Fibroblast of skin of scalp (primary cell): ENCODE data around the gene CSF2. TPM values are rescaled to one million over a fixed set of nuclear protein-coding genes. Genes with fewer than 3 reads are reported as not detected.

ENCODE experiments used
- DNase-seq: peaks from one replicate; pipeline ENCODE4 v3.0.0-alpha.2; 2013
- polyA plus RNA-seq, 2 experiments: library from polyadenylated mRNA; unstranded; fragments of 120-200 nt; gene quantifications; one replicate each; pipeline ENCODE4 v1.2.1, GENCODE V29; 2013; ENCODE audit not compliant: insufficient read length in 2 of 2

CSF2 gene
- not detected for polyA plus RNA-seq (2013, experiment 1 of 2; ENCODE audit: insufficient read length)
- polyA plus RNA-seq (2013, experiment 2 of 2; ENCODE audit: insufficient read length), result not detected

DNA sequence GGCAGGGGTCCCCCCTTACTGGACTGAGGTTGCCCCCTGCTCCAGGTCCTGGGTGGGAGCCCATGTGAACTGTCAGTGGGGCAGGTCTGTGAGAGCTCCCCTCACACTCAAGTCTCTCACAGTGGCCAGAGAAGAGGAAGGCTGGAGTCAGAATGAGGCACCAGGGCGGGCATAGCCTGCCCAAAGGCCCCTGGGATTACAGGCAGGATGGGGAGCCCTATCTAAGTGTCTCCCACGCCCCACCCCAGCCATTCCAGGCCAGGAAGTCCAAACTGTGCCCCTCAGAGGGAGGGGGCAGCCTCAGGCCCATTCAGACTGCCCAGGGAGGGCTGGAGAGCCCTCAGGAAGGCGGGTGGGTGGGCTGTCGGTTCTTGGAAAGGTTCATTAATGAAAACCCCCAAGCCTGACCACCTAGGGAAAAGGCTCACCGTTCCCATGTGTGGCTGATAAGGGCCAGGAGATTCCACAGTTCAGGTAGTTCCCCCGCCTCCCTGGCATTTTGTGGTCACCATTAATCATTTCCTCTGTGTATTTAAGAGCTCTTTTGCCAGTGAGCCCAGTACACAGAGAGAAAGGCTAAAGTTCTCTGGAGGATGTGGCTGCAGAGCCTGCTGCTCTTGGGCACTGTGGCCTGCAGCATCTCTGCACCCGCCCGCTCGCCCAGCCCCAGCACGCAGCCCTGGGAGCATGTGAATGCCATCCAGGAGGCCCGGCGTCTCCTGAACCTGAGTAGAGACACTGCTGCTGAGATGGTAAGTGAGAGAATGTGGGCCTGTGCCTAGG is at the start of gene CSF2:
CSF2 (plus strand) TSS at position 559 of the 783 bp plus-strand sequence; CDS start at position 594, 35 bp downstream.
- no peak for DNase-seq

DNA sequence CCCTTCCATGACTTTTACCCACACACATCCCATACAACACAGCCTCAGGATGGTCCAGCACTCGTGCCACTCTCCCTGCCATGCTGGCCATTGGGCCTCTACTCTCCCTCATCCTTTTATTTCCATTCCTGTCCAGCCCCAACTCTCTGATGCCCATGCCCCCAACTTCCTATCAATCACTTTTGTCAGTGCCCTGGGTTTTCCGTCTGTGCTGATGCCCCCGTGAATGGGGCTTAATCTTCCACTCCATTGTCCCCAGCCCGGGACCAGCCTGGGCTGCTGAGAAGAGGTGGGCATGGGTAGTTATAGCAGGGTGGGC is 49.5 kb upstream of the CSF2 start:
- DNase-seq, result no peak

DNA sequence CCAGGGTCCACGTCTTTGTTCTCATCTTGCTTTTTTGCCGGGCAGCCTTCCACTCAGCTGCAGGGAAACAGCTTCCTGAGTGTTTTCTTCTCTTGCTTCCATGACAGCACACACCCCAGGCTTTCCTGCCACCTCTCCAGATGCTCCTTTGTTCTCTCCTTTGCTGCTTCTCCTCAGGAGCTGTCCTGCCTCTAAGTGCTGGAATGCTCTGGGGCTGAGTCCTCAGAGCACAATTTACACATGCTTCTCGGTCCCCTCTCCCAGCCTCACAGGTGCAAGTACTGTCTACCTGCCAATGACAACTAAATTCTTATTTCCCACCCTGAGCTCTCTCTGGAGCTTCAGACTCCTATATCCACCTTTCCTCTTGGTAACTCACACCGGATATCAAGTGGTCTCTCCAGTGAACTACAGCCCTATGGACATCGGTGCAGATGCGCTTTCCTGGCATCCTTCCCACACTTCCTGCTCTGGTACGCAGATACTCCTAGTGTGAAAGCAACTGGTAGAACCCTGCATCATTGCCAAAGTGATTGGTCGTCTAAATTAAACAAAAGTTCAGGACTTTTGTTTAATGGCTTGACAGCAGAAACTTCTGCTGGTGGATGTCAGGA is 48.7 kb upstream of the CSF2 start:
- DNase-seq, result no peak

DNA sequence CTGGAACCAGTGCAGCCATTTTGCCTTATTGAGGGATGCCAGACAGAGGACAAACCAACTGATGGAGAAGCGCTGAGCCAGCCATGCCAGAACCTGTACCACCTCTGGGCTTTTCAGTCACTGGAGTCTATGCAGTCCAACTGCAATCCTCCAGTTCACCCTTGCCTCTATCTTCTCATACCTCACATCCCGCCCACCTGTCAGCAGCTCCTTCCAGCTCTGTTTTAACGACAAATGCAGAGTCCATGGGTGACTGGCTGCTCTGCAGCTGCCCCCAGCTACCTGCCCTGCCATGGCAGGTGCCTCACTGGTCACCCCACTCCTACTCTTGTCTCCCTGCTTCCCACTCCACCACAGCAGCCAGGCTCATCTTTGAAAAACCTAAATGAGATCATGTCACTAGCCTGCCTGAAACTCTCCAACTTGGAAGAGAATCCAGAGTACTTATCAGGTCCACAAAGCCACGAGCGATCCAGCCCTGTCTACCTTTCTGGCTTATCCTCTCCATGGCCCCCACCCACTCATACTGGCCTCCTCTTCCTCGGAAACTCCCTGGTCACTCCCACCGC is 48.1 kb upstream of the CSF2 start:
- DNase-seq, result no peak

DNA sequence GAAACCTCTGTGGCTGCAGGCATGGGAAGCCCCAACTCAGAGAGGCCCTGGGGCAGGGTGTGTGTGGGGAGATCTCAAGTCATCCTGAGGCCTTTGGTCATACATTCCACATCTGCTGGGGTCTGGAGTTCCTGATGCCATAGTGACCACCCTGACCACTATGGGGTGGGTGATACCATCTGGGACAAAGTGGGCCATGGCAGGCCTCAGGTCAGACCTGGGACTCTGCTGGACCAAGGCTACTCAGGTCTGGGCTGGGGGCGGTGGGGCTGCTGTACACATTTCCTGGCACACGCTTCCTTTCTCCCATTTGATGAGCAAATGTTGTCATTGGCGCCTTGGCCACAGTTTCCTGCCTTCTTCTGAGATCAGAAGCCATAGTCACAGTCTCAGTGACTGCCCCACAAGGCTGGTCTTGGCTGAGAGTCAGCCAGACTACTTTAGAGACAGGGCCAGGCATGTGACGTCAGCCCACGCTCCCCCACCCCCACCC is 47.0 kb upstream of the CSF2 start:
- no peak for DNase-seq

DNA sequence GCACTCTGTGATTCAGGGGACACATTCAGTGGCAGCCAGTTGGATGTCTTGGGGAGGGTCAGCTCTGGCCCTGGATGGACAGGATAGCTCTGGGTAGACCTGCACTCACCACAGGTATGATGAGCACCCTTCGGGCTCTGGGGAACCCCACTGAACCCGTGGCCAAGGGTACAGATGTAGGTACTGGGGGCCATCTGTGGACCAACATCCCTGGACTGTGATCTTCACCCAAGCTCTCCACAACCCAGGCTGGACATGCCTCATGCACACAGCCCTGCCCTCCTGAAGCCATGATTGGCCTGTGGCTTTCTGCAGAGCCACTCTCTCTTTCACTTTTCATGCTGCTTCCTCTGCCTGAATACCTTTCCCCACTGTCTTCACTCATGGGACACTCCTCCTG is 46.6 kb upstream of the CSF2 start:
- no peak for DNase-seq

DNA sequence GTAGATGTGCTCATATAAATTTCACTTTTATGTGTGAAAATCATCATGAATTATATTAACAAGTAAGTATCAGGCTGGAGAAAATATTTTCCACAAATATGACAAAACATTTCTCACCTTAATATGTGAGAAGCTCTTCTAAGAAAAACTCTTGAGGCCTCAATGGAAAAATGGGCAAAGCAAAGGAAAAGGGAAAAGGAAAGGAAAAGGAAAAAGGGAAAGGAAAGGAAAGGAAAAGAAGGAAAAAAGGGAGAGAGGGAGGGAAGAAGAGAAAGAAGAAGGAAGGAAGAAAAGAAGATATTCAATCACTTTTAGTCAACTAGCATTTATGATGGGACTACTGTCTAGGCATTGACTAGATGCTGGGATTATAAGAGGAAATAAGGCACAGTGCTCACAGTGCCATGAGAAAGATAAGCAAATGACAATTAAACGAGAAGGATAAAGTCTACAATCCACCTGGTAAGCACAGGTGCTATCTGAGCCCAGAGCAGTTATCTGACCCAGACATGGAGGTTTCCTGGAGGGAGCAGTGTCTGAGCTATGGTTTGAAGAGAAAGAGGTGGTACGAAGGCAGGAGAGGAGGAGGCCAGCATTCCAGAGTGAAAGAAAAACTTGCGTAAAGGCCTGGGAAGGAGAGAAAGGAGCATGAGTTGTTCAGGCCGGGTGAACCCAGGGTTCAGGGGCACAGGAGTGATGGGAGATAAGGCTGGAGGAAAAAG is 43.8 kb upstream of the CSF2 start:
- DNase-seq, result no peak

DNA sequence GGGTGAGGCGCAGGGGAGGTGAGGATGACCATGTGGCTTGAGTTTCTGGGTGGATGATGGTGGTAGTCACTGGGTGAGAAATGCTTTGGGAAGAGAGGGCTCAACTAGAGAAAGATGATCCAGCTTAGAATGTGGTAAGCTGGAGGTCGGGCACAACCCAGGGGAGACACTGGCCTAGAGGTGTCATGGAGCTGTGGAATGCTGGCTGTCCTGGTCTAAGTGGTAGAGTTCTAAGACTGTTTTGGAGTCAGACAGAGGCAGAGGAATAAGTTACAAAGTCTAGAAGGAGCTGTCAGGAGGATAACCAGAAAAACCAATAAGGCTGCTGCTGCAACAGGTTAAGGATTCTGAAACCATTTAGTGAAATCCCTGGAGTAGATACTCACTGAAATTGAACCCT is 43.0 kb upstream of the CSF2 start:
- DNase-seq, result no peak

DNA sequence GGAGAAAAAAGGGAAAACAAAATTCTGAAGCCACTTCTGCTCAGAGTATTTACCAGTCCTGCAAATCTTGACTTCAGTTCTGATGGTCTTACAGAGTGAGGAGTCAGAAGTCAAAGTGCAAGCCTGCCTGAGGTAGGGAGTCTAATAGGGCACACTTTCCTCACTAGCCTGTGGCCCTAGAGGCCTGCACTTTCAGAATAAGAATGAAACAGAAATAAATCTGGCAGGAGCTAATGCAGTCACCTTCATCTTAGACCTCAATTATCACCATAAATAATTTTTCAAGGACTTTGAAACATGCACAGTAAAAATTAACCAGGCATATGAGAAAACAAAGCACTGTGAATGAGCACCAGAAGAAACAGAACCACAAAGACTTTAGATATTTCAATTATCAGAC is 41.4 kb upstream of the CSF2 start:
- no peak for DNase-seq

DNA sequence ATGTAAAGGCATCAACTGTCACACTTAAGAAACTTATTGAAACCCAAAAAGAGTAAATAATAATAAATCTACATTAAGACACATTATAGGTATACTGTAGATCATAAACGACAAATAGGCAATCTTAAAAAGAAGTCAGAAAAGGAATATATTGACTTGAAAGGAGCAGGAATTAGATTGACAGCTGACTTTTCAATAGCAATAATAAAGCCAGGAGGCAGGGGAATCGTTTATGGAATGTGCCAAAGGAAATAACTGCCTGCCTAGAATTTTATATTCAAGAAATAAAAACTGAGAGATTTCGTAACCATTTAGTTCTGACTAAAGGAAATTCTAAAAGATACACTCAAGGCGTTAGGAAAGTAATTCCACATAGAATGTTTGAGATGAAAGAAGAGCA is 40.5 kb upstream of the CSF2 start:
- no peak for DNase-seq

DNA sequence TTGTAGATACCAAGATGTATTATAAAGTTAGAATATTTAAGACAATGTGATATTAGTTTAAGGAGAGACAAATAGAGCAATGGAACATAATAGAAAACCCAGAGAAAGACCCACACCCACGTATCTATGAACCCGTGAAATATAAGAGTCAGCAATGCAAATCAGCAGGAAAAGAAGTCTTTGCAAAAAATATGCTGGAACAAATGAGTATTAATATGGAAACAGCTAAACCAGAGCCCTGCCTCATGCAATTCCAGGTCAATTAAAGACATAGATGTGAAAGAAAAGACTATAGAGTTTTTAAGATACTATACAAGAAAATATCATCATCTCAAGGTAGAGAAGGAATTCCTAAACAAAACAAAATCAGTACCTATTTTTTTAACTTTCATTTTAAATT is 36.2 kb upstream of the CSF2 start:
- DNase-seq, result no peak

DNA sequence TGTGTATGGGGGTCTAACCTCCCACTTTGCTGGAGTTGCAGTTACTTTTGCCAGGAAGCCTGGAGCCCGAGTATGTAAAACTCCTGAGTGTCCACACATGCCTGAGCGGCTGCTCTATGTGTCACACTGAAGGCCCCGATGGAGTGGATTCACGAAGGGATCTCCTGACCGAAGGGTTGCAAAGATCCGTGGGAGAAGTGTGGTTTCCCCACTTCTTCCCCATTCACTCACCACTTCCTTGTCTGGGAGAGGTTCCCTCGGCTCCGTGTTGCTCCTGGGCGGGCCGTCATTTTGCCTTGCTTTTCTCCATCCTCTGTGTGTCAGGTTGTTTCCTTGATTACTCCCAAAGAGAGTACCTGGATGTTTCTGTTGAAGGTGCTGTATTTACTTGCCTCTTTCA is 29.4 kb upstream of the CSF2 start:
- no peak for DNase-seq

DNA sequence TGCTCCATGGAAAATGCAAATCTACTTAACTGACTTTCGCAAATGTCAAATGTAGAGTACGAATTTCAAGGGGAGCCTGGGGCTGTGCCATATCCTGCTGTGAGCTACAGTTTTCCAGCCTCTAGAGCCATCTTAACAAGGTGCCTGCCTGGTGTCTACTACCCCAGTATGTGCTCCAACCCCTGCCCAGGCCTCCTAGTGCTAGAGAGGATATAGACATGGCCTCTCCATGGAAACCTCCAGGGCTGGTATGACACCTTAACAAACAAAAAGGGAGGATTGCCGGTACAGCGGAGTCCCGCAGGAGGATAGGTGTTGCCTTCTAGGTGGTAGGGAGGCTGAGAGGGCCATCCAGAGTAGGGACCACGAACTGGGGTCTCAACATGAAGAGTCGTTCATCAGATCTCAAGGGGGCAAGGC is 26.7 kb upstream of the CSF2 start:
- DNase-seq, result no peak

DNA sequence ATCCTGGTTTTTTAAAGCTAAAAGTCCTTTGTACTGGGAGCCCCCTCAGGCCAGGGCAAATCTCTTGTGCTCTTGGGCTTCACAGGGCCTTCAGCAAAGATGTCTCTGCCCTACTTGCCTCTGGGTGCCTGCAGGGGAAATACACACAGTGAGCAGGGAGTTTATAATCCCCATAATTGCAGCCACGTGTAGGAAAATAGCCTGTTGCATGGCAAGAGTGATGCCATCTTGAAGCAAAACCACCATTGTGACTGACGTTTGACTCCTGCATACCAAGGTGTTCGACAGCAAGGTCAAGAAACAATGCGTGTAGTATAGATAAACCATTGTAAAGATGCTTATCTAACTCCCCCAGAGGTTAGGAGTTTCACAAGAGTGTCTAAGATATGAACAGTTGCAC is 24.5 kb upstream of the CSF2 start:
- no peak for DNase-seq

DNA sequence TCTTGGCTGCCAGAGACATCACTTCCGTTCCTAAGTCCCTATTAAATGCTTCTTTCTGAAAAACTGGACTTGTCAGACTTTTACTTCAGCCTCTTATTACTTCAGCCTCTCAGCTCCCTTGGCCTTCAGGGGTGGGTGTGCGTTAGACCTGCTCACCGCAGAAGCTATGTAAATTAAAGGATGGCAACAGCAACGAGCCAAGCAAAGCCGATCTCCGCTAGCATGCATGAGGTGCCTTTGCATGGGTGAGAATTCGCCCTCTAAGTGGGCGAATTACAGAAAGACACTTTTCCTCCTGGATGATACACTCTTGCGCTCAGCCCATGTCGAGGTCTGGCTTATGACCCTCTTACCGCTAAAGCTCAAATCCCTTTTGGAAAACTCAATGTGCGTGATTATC is 24.0 kb upstream of the CSF2 start:
- DNase-seq, result no peak

DNA sequence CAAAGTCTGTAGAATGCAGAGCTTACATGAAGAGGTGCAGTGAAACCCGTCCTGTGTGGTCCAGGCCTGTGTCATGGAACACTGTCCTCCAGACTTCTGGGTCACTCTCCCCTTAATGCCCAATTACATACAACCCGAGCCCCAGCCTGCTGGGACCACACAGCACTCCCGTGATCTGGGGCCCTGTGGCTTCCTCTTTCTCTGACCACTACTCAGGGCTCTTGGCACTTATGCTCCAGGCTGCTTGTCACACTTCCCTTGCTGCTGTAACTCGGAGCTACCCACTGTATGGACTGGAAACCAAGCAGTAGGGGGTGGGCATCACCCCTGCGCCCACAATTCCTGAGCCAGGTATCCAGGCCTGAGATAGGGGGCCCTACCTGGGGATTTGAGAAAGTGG is 23.5 kb upstream of the CSF2 start:
- DNase-seq, result no peak

DNA sequence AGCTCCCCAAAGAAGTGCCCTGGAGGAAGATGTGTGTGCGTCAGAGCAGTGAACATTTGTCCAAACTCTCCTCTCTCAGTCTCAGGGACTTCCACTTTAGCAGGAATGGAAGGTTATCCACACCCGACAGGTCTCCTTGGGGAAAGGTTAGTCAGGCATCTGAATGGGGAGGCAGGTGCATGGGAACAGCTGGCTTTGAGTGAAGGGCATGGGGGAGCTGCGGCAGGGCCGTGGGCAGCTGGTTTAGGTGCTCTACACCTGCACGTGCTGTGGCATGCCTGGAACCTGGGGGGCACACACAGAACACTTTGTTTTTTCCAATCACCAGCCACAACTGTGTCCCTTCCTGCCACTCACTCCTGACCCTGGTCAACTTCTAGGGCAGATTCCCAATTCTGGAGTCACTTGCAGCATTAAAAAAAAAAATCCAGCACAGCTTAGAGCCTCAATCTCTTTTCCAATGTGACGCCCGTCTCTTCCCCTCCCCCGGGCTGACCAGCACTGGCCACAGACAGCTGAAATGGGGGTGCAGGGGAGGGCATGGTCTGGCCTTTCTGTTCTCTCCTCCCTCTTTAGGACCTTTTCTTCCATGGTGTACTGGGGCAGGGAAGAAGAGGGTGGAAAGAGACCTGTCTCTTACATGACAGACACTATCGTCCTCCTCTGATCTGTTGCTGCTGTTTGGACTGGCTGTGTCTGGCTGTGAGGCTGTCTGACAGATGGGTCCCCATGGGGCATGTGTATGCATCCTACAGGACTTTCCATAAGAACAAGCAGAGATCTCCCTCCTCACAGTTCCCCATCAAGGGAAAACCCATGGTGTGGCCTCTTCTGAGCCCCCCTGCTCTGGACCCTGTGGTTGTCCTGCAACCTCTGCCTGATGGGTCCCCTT is 22.7 kb upstream of the CSF2 start:
- DNase-seq, result no peak

DNA sequence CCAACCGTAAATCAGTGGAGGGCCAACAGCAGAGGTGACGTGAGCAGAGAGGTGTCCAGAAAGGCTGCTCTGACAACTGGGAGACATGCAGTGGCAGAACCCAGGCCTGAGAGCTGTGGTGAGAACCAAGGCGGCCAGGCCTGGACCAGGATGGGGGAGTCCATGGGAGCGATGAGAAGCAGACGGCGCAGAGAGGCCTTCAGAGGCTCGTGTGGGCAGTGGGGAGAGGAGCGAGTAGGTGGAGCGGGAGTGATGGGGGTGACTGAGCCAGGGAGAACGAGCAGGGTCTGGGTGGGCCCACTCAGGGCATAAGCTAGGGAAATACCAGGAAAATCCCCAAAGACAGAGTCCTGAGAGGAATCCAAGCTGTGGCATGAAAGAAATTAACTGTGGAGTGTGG is 21.1 kb upstream of the CSF2 start:
- DNase-seq, result no peak

DNA sequence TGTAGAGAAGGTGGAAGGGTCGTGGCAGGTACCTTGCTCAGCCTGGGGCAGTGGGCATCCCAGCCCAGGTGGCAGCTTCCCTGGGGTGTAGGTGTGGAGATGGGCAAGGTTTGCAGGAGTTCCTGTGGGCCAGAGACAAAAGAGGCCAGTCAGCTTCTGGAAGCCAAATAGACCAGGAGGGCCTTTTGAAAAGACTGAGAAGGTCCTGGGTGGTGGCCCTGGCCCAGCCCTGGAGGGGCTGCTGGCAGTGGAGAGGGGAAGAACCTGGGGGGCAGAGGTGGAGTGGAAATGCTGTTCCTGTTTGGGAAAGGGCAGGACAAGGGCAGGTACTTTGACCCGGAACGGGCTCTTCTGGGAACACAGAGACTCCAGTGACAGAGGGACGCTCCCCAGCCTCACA is 20.1 kb upstream of the CSF2 start:
- no peak for DNase-seq

DNA sequence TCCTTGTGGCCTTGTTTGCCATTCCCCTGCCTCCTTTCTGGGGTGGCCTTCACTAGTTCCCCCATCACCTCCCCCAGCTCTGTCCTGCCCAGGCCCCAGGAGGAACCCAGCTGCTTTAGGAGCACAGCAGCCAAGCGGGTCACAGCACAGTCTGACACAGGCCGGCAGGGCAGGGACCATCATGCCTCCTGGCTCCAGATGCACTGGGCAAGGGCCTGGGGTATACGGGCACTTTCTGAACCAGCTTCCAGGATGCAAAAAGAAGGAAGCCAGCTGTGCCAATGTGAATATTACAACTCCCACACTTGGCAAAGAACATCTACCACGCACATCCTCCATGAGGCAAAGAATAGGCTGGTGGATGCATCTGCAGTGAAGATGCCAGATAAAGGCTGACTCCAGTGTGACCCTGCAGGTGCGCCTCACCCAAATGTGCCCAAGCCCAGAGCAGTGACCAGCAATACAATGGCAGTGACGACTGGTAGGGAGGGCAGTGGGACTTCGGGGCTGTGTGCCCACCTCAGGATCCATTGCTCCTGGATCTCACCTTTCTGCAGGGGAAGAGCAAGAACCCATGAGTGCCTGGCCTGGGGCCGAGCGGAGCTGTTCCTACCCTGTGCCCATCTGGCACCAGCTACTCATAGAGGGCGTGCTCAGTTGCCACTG is 19.4 kb upstream of the CSF2 start:
- no peak for DNase-seq

DNA sequence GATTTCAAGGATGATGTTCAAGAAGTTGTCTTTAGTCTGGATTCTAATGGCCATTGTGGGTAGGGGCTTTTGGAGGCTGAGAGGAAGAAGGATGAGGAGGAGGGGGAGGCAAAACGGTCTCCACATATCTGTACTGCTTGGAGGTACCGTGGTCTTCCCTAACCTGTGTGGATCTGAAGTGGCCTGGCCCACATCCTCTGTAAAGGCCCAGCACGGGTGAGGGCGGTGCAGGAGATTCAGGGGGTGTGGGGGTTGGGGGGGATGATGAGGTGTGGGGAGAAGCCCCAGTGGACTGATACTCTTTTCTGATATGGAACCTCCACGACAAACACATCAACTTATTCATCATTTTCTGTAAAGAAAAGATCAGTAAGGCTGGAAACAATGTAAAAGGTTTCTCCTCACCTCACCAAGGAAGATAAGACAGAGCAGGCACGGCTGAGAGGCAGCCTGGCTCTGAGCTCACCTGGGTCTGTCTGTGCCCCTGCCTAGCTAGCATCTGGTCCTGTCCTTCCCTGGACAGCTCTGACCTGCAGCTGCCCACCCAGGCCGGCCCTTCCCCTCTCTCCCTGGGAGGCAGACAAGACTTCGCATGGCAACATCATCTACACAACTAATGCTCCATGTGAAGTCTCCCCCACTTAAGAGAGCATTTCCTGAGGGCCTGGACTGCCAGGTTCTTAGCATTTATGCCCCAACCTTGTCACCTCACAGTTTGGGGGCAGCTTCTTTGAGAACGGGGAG is 18.7 kb upstream of the CSF2 start:
- no peak for DNase-seq
